Measurements from ENCODE around the gene IL10RB. TPM values are rescaled to one million over a fixed set of nuclear protein-coding genes. Genes with fewer than 3 reads are reported as not detected.

Gene IL10RB
- total and polyA plus RNA-seq, 2 of the 4 experiments (the other 2 are of a cell fraction) = 20.1 to 45.2 TPM

DNA sequence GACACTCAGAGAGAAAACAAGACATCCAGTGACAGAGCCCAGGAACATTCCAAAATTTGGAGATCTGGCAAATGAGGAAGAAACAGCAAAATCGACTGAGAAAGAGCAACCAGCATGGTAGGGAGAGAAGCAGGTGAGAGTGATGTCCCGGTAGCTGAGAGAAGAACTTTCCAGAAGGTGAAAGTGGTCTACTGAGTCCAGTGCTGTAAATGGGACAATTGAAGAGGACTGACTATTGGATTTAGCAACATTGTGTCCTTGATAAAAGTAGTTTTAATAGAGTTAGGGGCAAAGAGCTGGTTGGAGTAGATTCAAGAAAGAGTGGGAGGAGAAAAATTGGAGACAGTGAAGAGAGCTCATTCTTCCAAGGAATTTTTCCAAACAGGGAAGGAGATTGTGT lies 15.0 kb upstream of the IL10RB start:
- Histone ChIP-seq H2AK9ac (replicated peaks; ENCODE audit: low read depth, low read length, poor library complexity) (no peak overlapping the region), H3K14ac (replicated peaks; ENCODE audit: low read depth, low read length) (no peak overlapping the region), H3K79me1 (ENCODE audit: low read depth in 1 of 2, low read length in 2 of 2) (no peaks in the 10 kb centered on the region), H3K4me1 (ENCODE audit: control insufficient read depth, insufficient read depth, low read length) (no peaks in the 10 kb centered on the region), H4K91ac (ENCODE audit: insufficient read depth, low read depth, low read length) (no peak overlapping the region), H4K8ac (ENCODE audit: low read depth in 2 of 2, low read length in 2 of 2) (no peak overlapping the region), H3K18ac (ENCODE audit: low read depth, low read length) (no peak overlapping the region), H3K9me3 (ENCODE audit: control insufficient read depth, insufficient read depth, low read length) (no peaks in the 10 kb centered on the region), H3K4me3 (ENCODE audit: insufficient read depth, low read depth, low read length) (no peak overlapping the region), H3K56ac (ENCODE audit: extremely low read depth, insufficient read depth, low read length) (no peak overlapping the region), H2BK15ac (ENCODE audit: low read depth, low read length) (no peak overlapping the region), H3K27me3 (ENCODE audit: control insufficient read depth, insufficient read depth, low read length) (no peaks in the 10 kb centered on the region), H4K5ac (ENCODE audit: low read depth, low read length) (no peak overlapping the region), H3K4me2 (ENCODE audit: low read depth, low read length) (no peak overlapping the region), H4K20me1 (ENCODE audit: insufficient read depth, low read length) (no peaks in the 10 kb centered on the region), H3K4ac (ENCODE audit: low read depth, low read length) (no peak overlapping the region), H2BK120ac (ENCODE audit: low read depth, low read length) (no peak overlapping the region), H3K9ac (ENCODE audit: low read depth, low read length) (no peak overlapping the region), H2AFZ (replicated peaks; ENCODE audit: low read length, poor library complexity) (no peak overlapping the region), H3K27ac (ENCODE audit: insufficient read depth, low read length) (no peak overlapping the region), H3K9me1 (ENCODE audit: insufficient read depth, low read length) (0 out of 2 replicates have a peak, but pooled peaks cover 7% of the 10 kb centered on the region), H2AK5ac (ENCODE audit: low read depth, low read length) (no peak overlapping the region), H2BK20ac (ENCODE audit: low read depth, low read length) (no peak overlapping the region), H3K36me3 (ENCODE audit: control insufficient read depth, insufficient read depth, low read length) (peaks cover 47% of the 10 kb centered on the region), H3K23ac (ENCODE audit: low read depth, low read length) (no peak overlapping the region), H2BK5ac (ENCODE audit: low read depth, low read length, poor library complexity, severe bottlenecking) (no peak overlapping the region)
- ChIA-PET CTCF (no interaction called here), POLR2A (ENCODE audit: unreplicated experiment) (interaction anchor here (0.6 kb wide), 1 partner anchor 1361 kb away, joined by 5 read pairs; no protein-coding TSS in a partner anchor)
- in situ Hi-C loops (cut with MboI; ENCODE audit: low sequenced_read_pairs) (no loop called here), intact Hi-C loops (cut with micrococcal nuclease) (no loop called here), dilution Hi-C loops (cut with HindIII; ENCODE audit: low sequenced_read_pairs, unreplicated experiment) (no loop called here)
- ATAC-seq (ENCODE audit: low read depth) (no peak), DNase-seq (no peak)
- 96% methylated on average over 2 of the region's 2 CpGs; no CpG with 5 or more reads in 1 of the 2 experiments for WGBS, 2 experiments (ENCODE audit: extremely low coverage in 2 of 2, insufficient read length in 1 of 2)
- BruUV-seq (replicated peaks) = no TSS peak
- no peak for TF ChIP-seq RAD21 (IDR thresholded peaks at IDR 0.05; ENCODE audit: low read length)
- TF ChIP-seq MAZ (IDR thresholded peaks at IDR 0.05; ENCODE audit: borderline replicate concordance, low read depth, low read length) = no peak
- TF ChIP-seq SMC3 (IDR thresholded peaks at IDR 0.05; ENCODE audit: low read depth, low read length) = no peak
- no peak for TF ChIP-seq RFX5 (IDR thresholded peaks at IDR 0.05; ENCODE audit: low read depth, low read length)
- no peak for TF ChIP-seq POLR2A (IDR thresholded peaks at IDR 0.05; ENCODE audit: low read depth, low read length)
- TF ChIP-seq, protein P1, sequence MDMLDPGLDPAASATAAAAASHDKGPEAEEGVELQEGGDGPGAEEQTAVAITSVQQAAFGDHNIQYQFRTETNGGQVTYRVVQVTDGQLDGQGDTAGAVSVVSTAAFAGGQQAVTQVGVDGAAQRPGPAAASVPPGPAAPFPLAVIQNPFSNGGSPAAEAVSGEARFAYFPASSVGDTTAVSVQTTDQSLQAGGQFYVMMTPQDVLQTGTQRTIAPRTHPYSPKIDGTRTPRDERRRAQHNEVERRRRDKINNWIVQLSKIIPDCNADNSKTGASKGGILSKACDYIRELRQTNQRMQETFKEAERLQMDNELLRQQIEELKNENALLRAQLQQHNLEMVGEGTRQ (IDR thresholded peaks at IDR 0.05; ENCODE audit: low read depth, low read length) = no peak

All from IMR-90 (cell line).